Renal cortex interstitium (tissue), 11 donors: ENCODE data around the gene PASD1. TPM values are rescaled to one million over a fixed set of nuclear protein-coding genes. Genes with fewer than 3 reads are reported as not detected.

ENCODE experiments used
- DNase-seq, 11 donors: peaks; one replicate each; pipeline ENCODE4 v3.0.0-alpha.2; 2013; ENCODE audit warnings: low read depth in 9 of 11, low spot score in 4 of 11; ENCODE audit errors: extremely low read depth in 1 of 11
- polyA plus RNA-seq, 3 donors: library from polyadenylated mRNA; unstranded; fragments of 120-200 nt; gene quantifications; one replicate each; pipeline ENCODE4 v1.2.1, GENCODE V29; 2013; ENCODE audit not compliant: insufficient read length in 3 of 3

PASD1 gene
- polyA plus RNA-seq, 3 donors, result not detected

- DNase-seq, result no peak
Measured at GRCh38 chrX:151724563-151725337, 161.3 kb downstream of the PASD1 start.

DNA sequence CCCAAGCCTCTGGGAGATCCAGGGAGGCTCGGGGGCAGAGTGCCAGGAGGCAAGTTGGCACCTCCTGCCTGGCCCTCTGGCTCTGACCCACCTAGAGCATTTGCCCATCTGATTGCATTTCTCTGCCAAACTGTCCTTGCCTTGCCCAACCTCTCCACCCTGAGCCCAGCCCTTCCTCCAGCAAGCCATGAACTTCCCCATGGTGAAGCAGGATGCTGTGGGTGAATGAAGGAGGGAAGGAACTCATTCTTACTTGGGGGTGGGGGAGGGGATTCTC is 161.8 kb downstream of the PASD1 start:
- no peak for DNase-seq

Other genes with a start within 250 kb of the PASD1 start
- gene VMA21, start 166.5 kb upstream of the PASD1 start, polyA plus RNA-seq, result 10 to 100 TPM; 26.1 to 31.2 (median 27.9) TPM
- 1 to 10 TPM; 4.8 to 9.9 (median 8.4) TPM for gene PRRG3, start 131.8 kb downstream of the PASD1 start, polyA plus RNA-seq
- under 1 TPM in 1 of 3 donors, not detected in 2; 0.57 TPM for gene FATE1, start 152.4 kb downstream of the PASD1 start, polyA plus RNA-seq
- not detected for gene CNGA2, start 171.1 kb downstream of the PASD1 start, polyA plus RNA-seq